CD4-positive, alpha-beta T cell treated with Interleukin-4 for 1 hour (primary cell): Measurements from ENCODE around the gene CDC42BPB.

Experiments used
- DNase-seq, 2 donors: peaks; one replicate each; pipeline ENCODE4 v3.0.0-alpha.2; 2020 to 2022

The CDC42BPB gene

GRCh38 chr14:103093856-103094405 is 36.6 kb upstream of the CDC42BPB start:
- DNase-seq: no peak

DNA sequence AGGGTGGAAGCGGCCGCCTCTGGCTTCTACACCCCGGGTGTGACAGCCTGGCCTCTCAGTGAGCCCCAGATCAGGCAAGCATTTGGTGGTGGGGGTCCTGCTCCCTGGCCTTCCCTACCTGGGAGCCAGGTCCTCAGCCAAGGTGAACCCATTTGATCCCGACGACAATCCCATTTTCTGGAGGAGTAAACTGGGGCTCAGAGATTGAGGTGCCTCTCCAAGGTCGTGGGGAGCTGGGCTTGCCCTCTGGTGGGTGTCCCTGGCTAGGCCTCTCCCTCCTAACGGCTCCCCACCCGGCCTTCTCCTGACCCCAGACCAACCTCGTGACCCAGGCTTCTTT is 34.5 kb upstream of the CDC42BPB start:
- no peak for DNase-seq

GRCh38 chr14:103091041-103091882 is 33.9 kb upstream of the CDC42BPB start:
- DNase-seq: peak; percentile 76 to 77

- no peak for DNase-seq
Observed at GRCh38 chr14:103090481-103091020, 33.2 kb upstream of the CDC42BPB start.

- DNase-seq: no peak
Observed at GRCh38 chr14:103089386-103090335, 32.3 kb upstream of the CDC42BPB start.

DNA sequence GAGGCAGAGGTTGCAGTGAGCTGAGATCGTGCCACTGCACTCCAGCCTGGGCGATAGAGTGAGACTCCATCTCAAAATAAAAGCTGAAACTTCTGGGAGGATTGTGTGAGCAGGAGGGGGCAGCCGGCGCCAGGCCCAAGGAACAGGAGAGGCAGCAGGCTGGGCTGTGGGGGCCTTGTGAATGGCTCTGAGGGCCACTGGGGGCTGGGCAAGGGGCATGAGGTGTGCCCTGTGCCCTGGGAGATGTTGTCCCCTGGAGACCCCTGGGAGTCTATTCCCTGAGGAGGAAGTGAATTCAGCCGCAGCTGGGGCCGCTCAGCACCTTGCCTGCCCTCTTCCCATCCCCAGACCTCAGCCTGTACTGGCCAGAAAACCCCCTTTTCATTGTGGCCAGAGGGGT is 31.6 kb upstream of the CDC42BPB start:
- no peak for DNase-seq

GRCh38 chr14:103087343-103087835 is 30.0 kb upstream of the CDC42BPB start:
- DNase-seq: no peak

DNA sequence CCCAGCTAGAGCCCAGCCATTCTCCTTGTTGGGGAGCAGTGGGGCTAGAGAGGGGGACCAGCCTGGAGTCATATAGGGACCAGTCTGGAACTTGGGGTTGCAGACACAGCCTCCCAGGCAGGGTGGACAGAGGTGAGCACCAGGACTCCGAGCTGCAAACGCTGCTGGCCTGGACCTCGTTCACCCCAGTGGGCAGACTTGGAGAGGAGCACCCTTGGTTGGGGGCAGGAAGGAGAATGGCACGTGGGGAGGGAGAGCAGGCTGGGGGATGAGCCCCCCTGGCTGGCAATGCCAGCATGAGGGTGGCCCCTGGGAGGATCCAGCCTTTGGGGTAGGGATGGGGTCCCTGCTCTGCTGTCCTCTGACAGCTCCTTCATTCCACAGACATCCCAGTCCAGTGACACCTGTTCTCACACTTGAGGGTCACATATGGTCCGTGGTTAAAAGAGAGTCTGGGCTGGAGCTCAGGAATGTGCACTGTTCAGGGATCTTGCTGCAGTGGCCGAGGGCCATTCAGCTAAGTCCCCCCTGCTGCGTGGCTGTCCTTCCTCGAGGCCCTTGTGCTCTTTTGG is 29.5 kb upstream of the CDC42BPB start:
- DNase-seq: no peak

GRCh38 chr14:103085106-103086091 is 28.1 kb upstream of the CDC42BPB start:
- DNase-seq: no peak

DNA sequence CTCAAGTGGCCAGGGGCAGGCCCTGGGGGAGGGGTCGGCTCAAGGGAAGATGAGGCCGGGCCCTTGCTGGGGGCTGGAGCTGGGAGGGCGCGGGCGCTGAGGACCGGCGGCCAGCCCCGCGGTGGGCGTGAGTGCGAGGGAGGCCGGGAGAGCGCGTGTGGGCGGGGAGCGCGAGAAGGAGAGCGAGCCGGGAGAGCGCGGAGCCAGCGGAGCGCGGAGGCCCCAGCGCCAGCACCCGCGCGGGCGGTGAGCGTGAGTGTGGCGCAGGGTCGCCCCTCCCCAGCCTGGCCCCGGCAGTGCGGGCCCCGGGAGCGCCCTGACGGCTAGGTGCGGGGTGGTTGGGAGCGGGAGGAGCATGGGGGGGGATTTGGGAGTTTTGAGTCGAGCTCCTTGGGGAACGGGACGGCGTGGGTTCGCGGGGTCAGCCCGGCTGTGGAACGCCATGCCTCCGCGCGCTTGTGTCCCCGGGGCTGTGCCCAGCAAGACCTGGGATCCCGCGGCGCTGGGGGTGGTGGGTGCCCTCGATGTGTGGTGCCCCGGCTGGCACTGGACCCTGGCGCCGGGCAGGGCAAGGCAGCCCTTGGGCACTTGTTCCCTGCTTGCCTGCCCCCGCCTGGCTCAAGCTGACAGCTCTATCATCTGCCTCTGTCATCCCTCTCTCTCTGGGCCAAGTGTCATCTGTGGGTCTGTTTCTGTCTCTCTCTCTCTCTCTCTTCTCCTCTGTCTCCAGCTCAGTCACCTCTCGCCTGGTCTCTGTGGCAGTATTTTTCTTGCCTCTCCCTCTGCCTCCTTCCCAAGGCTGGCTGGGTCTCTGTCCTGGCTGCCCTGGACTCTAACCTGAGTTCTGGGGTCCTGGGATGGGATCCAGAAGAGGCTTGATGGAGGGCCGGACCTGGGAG is 26.9 kb upstream of the CDC42BPB start, which contains the start of gene LBHD2:
LBHD2 (plus strand) TSS at position 190 of the 899 bp plus-strand sequence. CDS start 1,803 bp downstream, outside the sequence.
- DNase-seq: no peak

DNA sequence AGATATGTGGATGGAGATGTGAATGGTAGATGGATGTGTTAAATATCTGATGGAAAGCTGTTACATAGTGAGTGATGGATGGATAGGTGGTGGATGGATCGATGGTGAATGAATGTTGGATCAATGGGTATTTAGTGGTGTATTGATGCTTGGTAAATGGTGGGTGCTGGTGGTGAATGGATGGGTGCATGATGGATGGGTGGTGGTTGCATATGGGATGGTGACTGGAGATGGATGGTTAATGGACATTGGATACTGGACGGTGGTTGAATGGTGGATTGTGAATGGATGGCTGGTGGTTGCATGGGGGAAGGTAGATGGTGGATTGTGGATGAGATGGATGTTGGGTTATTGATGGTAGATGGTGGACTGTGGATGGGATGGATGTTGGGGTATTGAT is 24.6 kb upstream of the CDC42BPB start:
- DNase-seq: no peak

DNA sequence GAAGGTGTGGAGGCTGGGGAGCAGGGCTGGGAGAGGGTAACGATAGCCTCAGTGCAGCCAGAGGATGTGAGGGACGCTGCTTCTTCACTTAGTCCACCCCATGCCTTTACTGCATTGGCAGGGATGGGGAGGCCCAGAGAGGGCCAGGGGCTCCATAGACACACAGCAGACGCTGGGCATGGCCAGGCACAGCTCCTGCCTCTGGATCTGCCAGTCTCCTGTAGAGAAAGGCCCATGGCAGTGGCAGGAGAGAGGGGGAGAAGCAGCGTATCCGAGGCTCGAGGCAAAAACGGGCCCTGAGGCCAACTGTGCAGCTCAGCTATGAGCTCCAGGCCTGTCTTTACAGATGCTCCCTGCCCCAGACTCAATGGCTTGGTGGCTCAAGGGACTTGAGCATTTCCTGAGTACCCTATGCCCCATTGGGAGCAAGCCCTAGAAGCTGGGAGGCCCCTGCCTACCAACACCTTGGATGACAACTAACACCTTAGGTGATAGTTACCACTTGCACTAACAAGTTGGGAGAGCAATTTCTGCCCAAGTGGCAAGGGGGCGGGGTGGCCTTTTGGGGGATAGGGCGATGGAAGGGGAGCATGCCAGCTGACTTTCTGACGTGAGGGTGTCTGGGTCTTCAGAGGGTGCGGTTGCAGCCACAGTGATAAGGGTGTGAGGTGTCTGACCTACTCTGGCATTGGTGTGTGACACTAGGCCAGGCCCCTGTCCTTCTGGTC is 21.7 kb upstream of the CDC42BPB start:
- DNase-seq: no peak

DNA sequence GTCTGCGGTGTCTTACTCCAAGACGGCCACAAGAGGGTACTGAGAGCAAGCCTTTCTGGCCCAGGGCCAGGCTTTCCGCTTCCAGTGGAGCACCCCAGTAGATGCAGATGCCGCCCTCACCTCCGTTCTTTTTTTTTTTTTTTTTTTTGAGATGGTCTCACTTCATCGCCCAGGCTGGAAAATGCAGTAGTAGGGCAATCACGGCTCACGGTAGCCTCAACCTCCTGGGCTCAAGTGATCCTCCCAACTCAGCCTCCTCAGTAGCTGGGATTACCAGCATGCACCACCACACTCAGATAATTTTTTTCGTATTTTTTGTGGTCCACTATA is 21.0 kb upstream of the CDC42BPB start:
- peak; percentile 80 to 83 for DNase-seq

DNA sequence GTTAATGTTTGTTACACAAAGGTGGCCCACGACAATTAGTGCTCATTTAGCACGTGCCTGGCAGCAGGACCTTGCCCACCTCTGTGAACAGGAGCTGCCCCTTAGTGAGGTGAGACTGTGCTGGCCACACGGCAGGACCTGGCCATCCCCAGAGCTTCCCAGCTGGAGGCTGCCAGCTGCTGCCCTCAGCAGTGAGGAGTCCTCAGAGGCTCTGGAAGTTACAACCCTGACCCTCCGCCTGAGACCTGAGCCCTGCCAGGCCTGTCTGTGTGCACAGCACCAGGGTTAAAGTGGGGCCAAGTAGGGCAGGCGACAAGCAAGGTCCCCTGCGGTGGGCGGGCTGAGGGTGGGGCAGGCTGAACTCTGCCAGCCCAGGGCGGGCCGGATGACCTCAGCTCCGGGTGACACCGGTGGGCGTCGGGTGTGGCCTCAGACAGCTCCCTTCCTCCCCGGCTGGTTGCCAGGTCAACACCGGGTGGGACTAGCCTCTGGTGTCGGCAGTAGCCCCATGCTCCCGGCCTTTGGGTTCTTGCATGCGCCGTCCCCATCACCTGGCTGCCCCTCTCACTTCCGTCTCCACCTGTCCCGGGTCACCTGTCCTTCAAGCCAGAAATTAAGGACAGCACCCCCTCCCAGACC is 17.5 kb upstream of the CDC42BPB start:
- peak in 1 of 2 donors; percentile 14 for DNase-seq

DNA sequence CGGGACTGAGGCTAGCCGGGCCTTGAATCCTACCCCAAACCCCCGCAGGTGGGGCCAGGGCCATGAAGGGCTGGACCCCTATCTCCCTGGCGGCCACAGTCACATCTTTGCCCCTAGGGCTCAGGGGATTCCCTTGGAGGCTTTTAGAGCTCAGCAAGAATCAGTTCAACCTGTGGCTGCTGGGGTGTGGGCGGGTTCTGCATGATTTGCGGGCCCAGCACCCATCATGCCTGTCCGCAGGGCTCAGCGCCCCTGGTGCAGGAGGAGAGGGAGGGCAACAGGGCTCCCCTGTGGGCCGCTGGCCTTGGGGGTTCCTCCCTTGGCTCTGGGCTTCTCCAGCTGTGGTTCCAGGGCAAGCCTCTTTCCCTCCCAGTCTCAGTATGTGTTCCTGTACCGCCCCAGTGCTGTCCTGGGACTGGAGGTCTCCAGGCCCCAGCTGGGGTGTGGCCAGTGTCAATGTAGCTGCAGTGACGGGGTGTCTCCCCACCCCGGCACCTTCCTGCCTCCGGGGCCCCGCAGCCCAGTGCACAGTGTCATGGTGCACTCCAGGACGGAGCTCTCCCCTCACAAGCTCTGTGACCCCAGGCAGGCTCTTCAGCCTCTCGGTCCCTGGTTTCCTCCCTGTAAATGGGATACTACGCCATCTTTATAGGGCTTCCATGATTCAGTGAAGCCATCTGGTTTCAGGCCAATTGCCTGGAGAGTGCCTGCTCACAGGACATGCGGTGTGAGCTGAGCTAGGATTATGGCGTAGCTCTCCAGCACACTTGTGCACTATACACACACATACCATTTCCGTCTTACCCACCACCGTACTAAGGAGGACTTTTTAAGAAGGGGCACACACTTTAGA is 16.8 kb upstream of the CDC42BPB start:
- no peak for DNase-seq

DNA sequence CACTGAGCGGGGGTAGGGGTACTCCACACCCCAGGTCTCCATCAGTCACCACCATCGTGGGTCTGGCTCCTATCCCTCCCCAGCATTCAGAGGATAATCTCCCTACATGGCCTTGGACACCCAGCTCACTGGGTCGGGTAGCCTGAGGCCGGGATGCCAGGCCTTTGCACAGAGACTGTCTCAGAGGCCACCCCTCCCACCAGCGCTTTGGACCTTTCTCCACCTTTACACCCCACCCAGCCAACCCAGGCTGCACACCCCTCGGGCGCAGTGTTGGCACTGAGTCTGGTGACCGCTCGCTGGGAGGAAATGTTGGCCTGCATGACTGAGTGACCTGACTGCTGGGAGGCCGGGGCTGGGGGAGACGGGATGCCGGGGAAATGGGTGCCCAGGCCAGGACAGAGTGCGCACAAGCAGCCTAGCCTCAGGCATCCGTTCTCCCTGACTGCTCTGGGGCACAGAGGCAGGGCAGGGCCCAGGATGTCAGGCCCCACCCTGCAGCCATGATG is 16.1 kb upstream of the CDC42BPB start:
- DNase-seq: no peak

DNA sequence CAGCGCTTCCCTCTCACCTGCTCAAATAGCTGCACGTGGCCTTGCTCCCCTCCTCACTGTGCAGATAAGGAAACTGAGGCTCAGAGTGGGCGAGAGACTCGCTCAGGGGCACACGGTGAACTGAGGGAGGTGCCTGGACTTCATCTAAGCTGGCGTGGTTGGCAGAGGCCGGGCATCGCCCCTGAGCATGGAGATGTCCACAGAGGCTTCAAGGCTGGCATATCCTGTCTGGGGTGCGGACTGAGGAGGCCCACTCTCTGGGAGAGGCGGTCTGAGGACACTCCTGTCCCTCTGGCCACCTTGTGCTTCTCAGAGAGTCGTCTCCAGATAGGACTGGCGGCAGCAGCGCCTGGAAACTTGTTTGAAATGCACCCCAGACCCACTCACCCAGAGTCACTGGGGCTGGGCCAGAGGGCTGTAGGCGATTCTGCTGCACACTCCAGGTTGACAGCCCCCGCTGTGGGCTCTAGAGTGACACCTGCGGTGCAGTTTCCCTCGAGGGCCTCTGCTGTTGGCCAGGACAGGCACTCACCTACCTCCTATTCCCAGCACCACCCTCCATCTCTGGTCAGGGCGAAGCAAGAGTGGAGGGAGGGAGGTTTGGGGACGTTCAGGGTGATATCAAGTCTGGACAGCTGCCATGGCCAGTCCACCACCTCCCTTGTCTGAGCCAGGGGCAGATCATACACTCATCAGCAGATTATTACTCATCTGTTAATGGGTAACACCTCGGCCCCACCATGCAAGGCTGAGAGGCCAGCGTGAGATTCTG is 15.4 kb upstream of the CDC42BPB start:
- no peak for DNase-seq
